Measurements from ENCODE around the gene KIAA1958. TPM values are rescaled to one million over a fixed set of nuclear protein-coding genes. Genes with fewer than 3 reads are reported as not detected.

KIAA1958 gene, protein sequence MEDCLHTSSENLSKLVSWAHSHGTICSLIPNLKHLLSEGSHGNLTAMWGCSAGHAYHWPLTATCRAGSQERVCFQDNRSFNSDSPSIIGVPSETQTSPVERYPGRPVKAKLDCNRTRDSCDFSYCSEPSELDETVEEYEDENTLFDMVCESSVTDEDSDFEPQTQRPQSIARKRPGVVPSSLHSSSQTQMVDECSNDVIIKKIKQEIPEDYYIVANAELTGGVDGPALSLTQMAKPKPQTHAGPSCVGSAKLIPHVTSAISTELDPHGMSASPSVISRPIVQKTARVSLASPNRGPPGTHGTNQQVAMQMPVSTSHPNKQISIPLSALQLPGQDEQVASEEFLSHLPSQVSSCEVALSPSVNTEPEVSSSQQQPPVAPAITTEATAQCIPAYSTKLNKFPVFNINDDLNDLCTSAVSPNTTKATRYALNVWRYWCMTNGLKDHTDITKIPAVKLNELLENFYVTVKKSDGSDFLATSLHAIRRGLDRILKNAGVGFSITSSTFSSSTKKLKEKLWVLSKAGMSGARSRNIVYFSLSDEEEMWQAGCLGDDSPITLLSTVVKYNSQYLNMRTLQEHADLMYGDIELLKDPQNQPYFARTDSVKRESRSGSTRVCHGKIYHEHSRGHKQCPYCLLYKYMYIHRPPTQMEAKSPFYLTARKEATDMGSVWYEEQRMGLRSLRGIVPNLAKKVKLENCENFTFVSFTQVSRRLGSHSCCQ
- total RNA-seq: 10 to 100 TPM; 10.2 to 18.3 (median 10.6) TPM

DNA sequence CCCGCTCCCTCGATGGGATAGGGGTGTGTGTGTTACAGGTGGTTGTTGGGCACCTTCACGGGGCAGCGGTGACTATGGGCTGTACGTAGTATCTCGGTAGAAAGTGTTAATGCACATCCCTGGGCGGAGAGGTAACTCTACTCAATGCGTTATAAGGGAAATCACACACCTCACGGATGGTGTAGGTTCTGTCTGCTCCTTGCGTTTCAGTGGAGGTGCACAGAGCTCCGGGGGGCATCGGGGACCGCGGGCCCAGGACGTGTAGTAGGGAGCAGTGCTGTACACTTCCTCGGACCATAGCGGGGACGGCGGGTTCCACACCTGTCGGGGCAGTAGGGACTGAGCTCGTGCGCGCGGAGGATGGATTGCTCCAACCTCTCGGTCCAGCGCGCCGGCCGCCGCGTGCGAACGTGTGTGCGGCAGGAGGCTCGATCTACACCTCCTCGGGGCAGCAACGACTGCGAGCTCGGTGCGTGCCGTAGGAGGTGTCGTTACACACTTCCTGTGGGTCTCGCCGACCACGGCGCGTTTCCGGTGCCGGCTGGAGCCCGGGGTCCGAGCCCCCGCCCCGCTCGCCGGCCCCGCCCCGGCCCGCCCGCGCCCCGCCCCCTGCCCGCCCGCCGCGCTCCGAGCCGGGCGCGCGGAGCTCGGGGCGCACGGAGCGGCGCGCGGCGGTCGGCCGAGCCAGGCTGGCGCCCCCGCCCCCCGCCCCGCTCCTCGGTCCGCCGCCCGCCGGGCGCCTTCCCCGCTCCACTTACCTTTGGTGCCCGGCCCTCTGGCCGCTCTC is at the start of gene KIAA1958:
Gene KIAA1958 (plus strand): TSS at position 607 of the 787 bp plus-strand sequence. CDS start 87,254 bp downstream, outside the sequence.
- Histone ChIP-seq H3K27ac (peak within 1 kb of the TSS; percentile 68), H3K27me3 (no peaks in the 10 kb centered on the region), H3K36me3 (no peaks in the 10 kb centered on the region), H3K9me3 (no peaks in the 10 kb centered on the region), H3K4me1 (peaks cover 14% of the 10 kb centered on the region), H3K4me3 (peak within 1 kb of the TSS; percentile 91)
- TF ChIP-seq POLR2AphosphoS5 (IDR thresholded peaks at IDR 0.05): no peak
- no peak for TF ChIP-seq POLR2A (IDR thresholded peaks at IDR 0.05)
- TF ChIP-seq EP300 (IDR thresholded peaks at IDR 0.05): no peak
- TF ChIP-seq, protein P1, sequence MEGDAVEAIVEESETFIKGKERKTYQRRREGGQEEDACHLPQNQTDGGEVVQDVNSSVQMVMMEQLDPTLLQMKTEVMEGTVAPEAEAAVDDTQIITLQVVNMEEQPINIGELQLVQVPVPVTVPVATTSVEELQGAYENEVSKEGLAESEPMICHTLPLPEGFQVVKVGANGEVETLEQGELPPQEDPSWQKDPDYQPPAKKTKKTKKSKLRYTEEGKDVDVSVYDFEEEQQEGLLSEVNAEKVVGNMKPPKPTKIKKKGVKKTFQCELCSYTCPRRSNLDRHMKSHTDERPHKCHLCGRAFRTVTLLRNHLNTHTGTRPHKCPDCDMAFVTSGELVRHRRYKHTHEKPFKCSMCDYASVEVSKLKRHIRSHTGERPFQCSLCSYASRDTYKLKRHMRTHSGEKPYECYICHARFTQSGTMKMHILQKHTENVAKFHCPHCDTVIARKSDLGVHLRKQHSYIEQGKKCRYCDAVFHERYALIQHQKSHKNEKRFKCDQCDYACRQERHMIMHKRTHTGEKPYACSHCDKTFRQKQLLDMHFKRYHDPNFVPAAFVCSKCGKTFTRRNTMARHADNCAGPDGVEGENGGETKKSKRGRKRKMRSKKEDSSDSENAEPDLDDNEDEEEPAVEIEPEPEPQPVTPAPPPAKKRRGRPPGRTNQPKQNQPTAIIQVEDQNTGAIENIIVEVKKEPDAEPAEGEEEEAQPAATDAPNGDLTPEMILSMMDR (IDR thresholded peaks at IDR 0.05): no peak
- 29% methylated on average over 7 of the region's 93 CpGs for WGBS
- DNase-seq (ENCODE audit: low spot score in 2 of 2): peak; percentile 66 to 83

DNA sequence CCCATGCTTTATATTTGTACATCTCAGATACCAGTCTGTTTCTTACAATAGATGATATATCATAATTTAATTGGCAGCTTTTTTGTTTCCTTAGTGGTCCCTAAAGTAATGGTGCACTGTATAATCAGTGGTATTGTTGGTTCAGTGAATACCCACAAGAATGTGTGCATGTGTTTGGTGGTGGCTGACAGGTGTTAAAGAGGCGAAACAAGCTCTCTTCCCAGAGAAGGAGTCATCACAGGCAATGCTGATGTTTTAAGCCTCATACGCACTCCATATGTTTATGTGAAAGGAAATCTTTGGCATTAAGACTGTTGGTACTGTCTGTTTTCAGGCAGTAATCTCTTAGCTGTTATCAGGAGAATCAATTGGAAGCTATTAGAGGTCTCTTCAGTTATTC is 49.2 kb upstream of the KIAA1958 start:
- Histone ChIP-seq H3K9me3 (no peaks in the 10 kb centered on the region), H3K27me3 (no peaks in the 10 kb centered on the region), H3K4me3 (no peak overlapping the region), H3K27ac (no peak overlapping the region), H3K36me3 (peaks cover 6% of the 10 kb centered on the region), H3K4me1 (no peaks in the 10 kb centered on the region)
- DNase-seq (ENCODE audit: low spot score in 2 of 2): no peak
- TF ChIP-seq EP300 (IDR thresholded peaks at IDR 0.05) (no peak), POLR2AphosphoS5 (IDR thresholded peaks at IDR 0.05) (no peak), POLR2A (IDR thresholded peaks at IDR 0.05) (no peak)
- TF ChIP-seq, protein P1 (IDR thresholded peaks at IDR 0.05): no peak
- 95% methylated on average over 2 of the region's 2 CpGs for WGBS

DNA sequence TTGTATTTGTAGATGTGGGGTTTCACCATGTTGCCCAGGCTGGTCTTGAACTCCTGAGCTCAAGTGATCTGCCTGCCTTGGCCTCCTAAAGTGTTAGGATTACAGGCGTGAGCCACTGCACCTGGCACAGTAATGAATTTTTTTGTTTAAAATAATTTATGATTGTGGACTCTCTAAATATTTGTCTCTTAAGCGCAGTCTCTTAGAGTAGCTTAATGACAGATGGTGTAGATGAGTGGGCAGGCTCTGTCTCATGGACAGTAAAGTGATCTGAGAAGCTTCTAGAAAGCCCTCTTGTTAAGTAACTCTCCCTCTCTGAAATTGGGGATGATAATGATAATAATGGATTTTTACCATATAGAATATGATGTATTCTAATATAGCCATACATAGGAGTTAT is 47.5 kb upstream of the KIAA1958 start:
- Histone ChIP-seq H3K36me3 (peaks cover 6% of the 10 kb centered on the region), H3K9me3 (no peaks in the 10 kb centered on the region), H3K4me1 (no peaks in the 10 kb centered on the region), H3K27ac (no peak overlapping the region), H3K4me3 (no peak overlapping the region), H3K27me3 (no peaks in the 10 kb centered on the region)
- TF ChIP-seq EP300 (IDR thresholded peaks at IDR 0.05) (no peak), POLR2AphosphoS5 (IDR thresholded peaks at IDR 0.05) (no peak)
- no peak for DNase-seq (ENCODE audit: low spot score in 2 of 2)
- 95% methylated on average over 2 of the region's 2 CpGs for WGBS

DNA sequence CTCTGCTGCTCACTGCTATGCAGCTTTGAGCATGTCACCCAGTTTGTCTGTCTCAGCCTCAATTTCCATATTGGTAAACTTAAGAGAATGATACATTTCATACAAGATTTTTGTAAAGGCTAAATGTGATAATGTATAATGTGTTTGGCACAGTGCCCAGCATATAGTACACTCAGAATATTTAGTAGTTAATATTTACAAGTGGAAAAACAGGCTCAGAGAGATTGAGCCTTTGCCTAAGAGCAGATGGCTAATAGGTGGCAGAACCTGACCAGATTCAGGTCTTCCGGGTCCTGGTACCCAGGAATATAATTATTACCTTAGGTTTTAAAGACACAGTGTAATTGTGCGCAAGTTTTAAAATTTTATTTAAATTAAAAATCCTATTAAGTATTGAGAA is 46.8 kb upstream of the KIAA1958 start:
- no peak for DNase-seq (ENCODE audit: low spot score in 2 of 2)
- 72% methylated on average over 2 of the region's 2 CpGs for WGBS
- TF ChIP-seq POLR2AphosphoS5 (IDR thresholded peaks at IDR 0.05): no peak
- TF ChIP-seq POLR2A (IDR thresholded peaks at IDR 0.05): no peak
- TF ChIP-seq, protein P1 (IDR thresholded peaks at IDR 0.05): no peak
- TF ChIP-seq EP300 (IDR thresholded peaks at IDR 0.05): no peak
- Histone ChIP-seq H3K27ac (no peak overlapping the region), H3K27me3 (no peaks in the 10 kb centered on the region), H3K9me3 (no peaks in the 10 kb centered on the region), H3K36me3 (peaks cover 6% of the 10 kb centered on the region), H3K4me3 (no peak overlapping the region), H3K4me1 (no peaks in the 10 kb centered on the region)

DNA sequence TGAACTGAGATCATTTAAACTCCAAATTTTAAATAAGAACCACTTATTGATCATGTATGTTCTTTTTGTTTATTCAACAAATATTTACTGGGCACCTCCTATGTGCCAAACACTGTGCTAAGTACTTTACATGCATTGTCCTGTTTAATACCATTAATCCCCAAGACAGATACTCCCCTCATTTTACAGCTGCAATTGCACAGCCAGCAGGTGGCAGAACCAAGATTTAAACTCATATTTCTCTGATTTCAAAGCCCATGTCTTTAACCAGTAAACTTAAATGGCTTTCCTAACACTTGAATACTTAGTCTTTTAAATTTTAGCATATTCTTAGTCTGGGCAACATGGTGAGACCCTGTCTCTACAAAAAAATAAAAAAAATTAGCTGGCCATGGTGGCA is 43.4 kb upstream of the KIAA1958 start:
- DNase-seq (ENCODE audit: low spot score in 2 of 2): no peak
- H3K27me3 ChIP-seq: no peaks in the 10 kb centered on the region
- H3K4me3 ChIP-seq: no peak overlapping the region
- no peak for TF ChIP-seq POLR2A (IDR thresholded peaks at IDR 0.05)
- no peak for TF ChIP-seq EP300 (IDR thresholded peaks at IDR 0.05)
- TF ChIP-seq POLR2AphosphoS5 (IDR thresholded peaks at IDR 0.05): no peak
- TF ChIP-seq, protein P1 (IDR thresholded peaks at IDR 0.05): no peak
- H3K36me3 ChIP-seq: peaks cover 3% of the 10 kb centered on the region
- peaks cover 5% of the 10 kb centered on the region for H3K4me1 ChIP-seq
- H3K27ac ChIP-seq: no peak overlapping the region
- H3K9me3 ChIP-seq: no peaks in the 10 kb centered on the region

All from suprapubic skin (tissue), 4 donors.